Natural killer cell (primary cell): ENCODE measurements around the gene IFITM1. TPM values are rescaled to one million over a fixed set of nuclear protein-coding genes. Genes with fewer than 3 reads are reported as not detected.
"Not testable (repeated sequence)": the region's sequence is repeated elsewhere in the genome, so short reads cannot be mapped to it uniquely, and the experiment has no call there.

ENCODE experiments used
- ATAC-seq, 3 donors: fragments of 150-1000 bp in 2 of 3; fragments of 200-7000 bp in 1 of 3; cut with Tn5 transposase; 1 replicate in 1 of 3; 2 replicates in 2 of 3; pipeline ENCODE4 v1.10.0; 2021; ENCODE audit warnings: mild to moderate bottlenecking in 2 of 3, moderate library complexity in 2 of 3
- DNase-seq, 2 donors: peaks; one replicate each; pipeline versions ENCODE4 v3.0.0 to v3.0.0-alpha.2; 2013 to 2021; ENCODE audit warnings: mixed read lengths in 1 of 2
- H3K27ac ChIP-seq: one replicate; pipeline ENCODE4 v1.5.1; 2013; ENCODE audit warnings: mild to moderate bottlenecking, low read length
- H3K27me3 ChIP-seq: one replicate; pipeline ENCODE4 v1.6.1; 2013; ENCODE audit warnings: low read length; ENCODE audit not compliant: control insufficient read depth, insufficient read depth
- H3K36me3 ChIP-seq: one replicate; pipeline ENCODE4 v1.6.1; 2013; ENCODE audit warnings: low read length; ENCODE audit not compliant: control insufficient read depth, insufficient read depth
- H3K4me1 ChIP-seq: one replicate; pipeline ENCODE4 v1.6.1; 2013; ENCODE audit warnings: low read length; ENCODE audit not compliant: control insufficient read depth, insufficient read depth
- H3K4me3 ChIP-seq: one replicate; pipeline ENCODE4 v1.5.1; 2013; ENCODE audit warnings: low read length
- H3K9me3 ChIP-seq: one replicate; pipeline ENCODE4 v1.6.1; 2013; ENCODE audit warnings: low read length; ENCODE audit not compliant: control insufficient read depth, insufficient read depth
- H3K27ac Mint-ChIP-seq, 2 donors: one replicate each; pipeline ENCODE4 v1.8.0; 2022; ENCODE audit warnings: mild to moderate bottlenecking in 2 of 2, mixed read lengths in 2 of 2, moderate library complexity in 1 of 2
- H3K27me3 Mint-ChIP-seq, 2 donors: one replicate each; pipeline ENCODE4 v1.8.0; 2022; ENCODE audit warnings: low read depth in 2 of 2, mixed read lengths in 2 of 2
- H3K36me3 Mint-ChIP-seq: one replicate; pipeline ENCODE4 v1.8.0; 2022; ENCODE audit warnings: mixed read lengths
- H3K4me1 Mint-ChIP-seq, 2 donors: one replicate each; pipeline ENCODE4 v1.8.0; 2022; ENCODE audit warnings: mixed read lengths in 2 of 2
- H3K4me3 Mint-ChIP-seq: one replicate; pipeline ENCODE4 v1.8.0; 2022; ENCODE audit warnings: mild to moderate bottlenecking, moderate library complexity, mixed read lengths
- H3K9me3 Mint-ChIP-seq, 2 donors: one replicate each; pipeline ENCODE4 v1.8.0; 2022; ENCODE audit warnings: mixed read lengths in 2 of 2
- CTCF ChIP-seq: fragments of 200-600 bp; IDR thresholded peaks from one replicate; pipeline ENCODE4 v1.8.0; 2022; ENCODE audit warnings: antibody characterized with exemption
- WGBS: methylation state at CpG from one replicate; pipeline ENCODE4 v1.1.7; 2013; ENCODE audit warnings: missing lambda C conversion rate; ENCODE audit not compliant: insufficient coverage; 5-methylcytosine and 5-hydroxymethylcytosine counted together
- intact Hi-C: fragments of 100-400 bp; cut with micrococcal nuclease; formaldehyde crosslinking; loops from one replicate; pipeline ENCODE4 v1.14.2; 2022
- total RNA-seq, 4 donors: library from RNA; stranded (reverse); fragments of 120-200 nt in 1 of 4; gene quantifications; one replicate each; pipeline versions ENCODE4 v1.2.3 to v1.2.4, GENCODE V29; 2013 to 2022

Gene IFITM1
- total RNA-seq, 3 donors from 2014 or later (not counting 1 experiment from before 2014, with no cell fraction given): 540 to 809 (median 710) TPM

- Mint-ChIP-seq H3K27ac (peak overlapping the region; percentile 75 to 87), H3K9me3 (no peaks in the 10 kb centered on the region), H3K36me3 (no peaks in the 10 kb centered on the region), H3K4me1 (peaks cover 17 to 42% of the 10 kb centered on the region in 2 donors), H3K4me3 (peak overlapping the region; percentile 14), H3K27me3 (peaks cover 0 to 3% of the 10 kb centered on the region in 2 donors)
- intact Hi-C loops: no loop called here
- Histone ChIP-seq H3K4me3 (no peak overlapping the region), H3K36me3 (no peaks in the 10 kb centered on the region), H3K9me3 (no peaks in the 10 kb centered on the region), H3K4me1 (peaks cover 70% of the 10 kb centered on the region), H3K27ac (no peak overlapping the region), H3K27me3 (no peaks in the 10 kb centered on the region)
- no peak for DNase-seq
- TF ChIP-seq CTCF: no peak
- WGBS: 89% methylated on average over 22 of the region's 22 CpGs
- ATAC-seq: no peak
These were observed 46.8 kb downstream of the IFITM1 start for GRCh38 chr11:360326-361280.

- H3K36me3 ChIP-seq: no peaks in the 10 kb centered on the region
- DNase-seq: no peak
- no peak overlapping the region for H3K27ac ChIP-seq
- no peak for TF ChIP-seq CTCF
- Mint-ChIP-seq H3K9me3 (no peaks in the 10 kb centered on the region), H3K27me3 (peaks cover 9 to 16% of the 10 kb centered on the region in 2 donors), H3K4me3 (peak overlapping the region; percentile 40), H3K4me1 (peaks cover 25 to 49% of the 10 kb centered on the region in 2 donors), H3K36me3 (no peaks in the 10 kb centered on the region), H3K27ac (no peak overlapping the region)
- intact Hi-C loops: no loop called here
- H3K4me1 ChIP-seq: peaks cover 63% of the 10 kb centered on the region
- no peak for ATAC-seq
- no peaks in the 10 kb centered on the region for H3K9me3 ChIP-seq
- WGBS: 90% methylated on average over 36 of the region's 36 CpGs
- H3K27me3 ChIP-seq: peaks cover 4% of the 10 kb centered on the region
- no peak overlapping the region for H3K4me3 ChIP-seq
These were observed 49.0 kb downstream of the IFITM1 start for GRCh38 chr11:362642-363442.

GRCh38 chr11:363443-363805, 49.6 kb downstream of the IFITM1 start:
- peaks cover 27 to 55% of the 10 kb centered on the region in 2 donors for H3K4me1 Mint-ChIP-seq
- H3K27me3 Mint-ChIP-seq: peaks cover 15 to 20% of the 10 kb centered on the region in 2 donors
- H3K27me3 ChIP-seq, DNase-seq, H3K9me3 Mint-ChIP-seq, H3K4me3 ChIP-seq, intact Hi-C loops, H3K9me3 ChIP-seq, H3K4me3 Mint-ChIP-seq, ATAC-seq, H3K36me3 ChIP-seq, H3K27ac Mint-ChIP-seq, H3K27ac ChIP-seq, H3K36me3 Mint-ChIP-seq: not testable (repeated sequence)
- WGBS: 86% methylated on average over 22 of the region's 22 CpGs
- H3K4me1 ChIP-seq: peaks cover 62% of the 10 kb centered on the region
